Activated T-helper 9 cell treated with anti-CD3 and anti-CD28 coated beads, Interleukin-2, amount 50 U/mL, for 16 hours (primary cell): ENCODE measurements around the gene NHERF1.

Experiments used
- DNase-seq: peaks from one replicate; pipeline ENCODE4 v3.0.0-alpha.2; 2020; ENCODE audit warnings: low read depth

The NHERF1 gene

DNA sequence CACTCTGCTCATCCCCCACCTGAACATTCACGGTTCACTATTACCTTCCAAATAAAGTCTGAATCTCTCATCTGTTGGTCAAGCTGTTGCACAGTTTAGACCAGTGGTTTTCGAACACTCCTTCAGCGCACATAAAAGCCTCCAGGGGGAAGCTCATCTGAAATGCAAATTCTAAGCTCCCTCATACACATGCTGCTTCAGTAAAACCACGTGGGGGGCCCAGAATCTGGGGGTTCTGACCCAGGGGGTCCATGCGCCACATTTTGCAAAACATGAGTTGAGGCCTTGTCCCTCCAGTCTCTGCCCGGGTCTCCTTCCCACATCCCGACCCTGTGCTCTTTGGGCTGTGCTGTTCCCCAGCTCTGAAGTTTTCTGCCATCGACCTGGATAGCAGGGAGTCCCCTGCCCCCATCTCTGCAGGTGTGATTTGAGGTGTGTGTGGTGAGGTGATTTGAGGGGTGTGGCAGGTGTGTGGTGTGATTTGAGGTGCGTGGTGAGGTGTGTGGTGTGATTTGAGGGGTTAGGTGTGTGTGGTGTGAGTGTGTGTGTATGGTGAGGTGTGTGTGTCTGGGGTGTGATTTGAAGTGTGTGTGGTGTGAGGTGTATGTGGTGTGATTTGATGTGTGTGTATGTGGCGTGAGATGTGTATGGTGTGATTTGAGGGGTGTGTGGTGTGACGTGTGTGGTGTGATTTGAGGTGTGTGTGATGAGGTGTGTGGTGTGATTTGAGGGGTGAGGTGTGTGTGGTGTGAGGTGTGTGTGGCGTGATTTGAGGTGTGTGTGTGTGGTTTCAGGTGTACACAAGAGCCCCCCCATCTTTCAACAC, 16.2 kb upstream of the NHERF1 start:
- no peak for DNase-seq

GRCh38 chr17:74733365-74734122, 14.9 kb upstream of the NHERF1 start:
- DNase-seq = no peak

GRCh38 chr17:74734256-74734655, 14.2 kb upstream of the NHERF1 start:
- no peak for DNase-seq

GRCh38 chr17:74736513-74737298, 11.7 kb upstream of the NHERF1 start, which contains the start of gene RAB37:
TSS of gene RAB37 (plus strand) at chr17:74737256. CDS start at chr17:74737273, 17 bp downstream.
- peak; percentile 36 for DNase-seq

GRCh38 chr17:74737299-74738050, 11.0 kb upstream of the NHERF1 start:
- no peak for DNase-seq

DNA sequence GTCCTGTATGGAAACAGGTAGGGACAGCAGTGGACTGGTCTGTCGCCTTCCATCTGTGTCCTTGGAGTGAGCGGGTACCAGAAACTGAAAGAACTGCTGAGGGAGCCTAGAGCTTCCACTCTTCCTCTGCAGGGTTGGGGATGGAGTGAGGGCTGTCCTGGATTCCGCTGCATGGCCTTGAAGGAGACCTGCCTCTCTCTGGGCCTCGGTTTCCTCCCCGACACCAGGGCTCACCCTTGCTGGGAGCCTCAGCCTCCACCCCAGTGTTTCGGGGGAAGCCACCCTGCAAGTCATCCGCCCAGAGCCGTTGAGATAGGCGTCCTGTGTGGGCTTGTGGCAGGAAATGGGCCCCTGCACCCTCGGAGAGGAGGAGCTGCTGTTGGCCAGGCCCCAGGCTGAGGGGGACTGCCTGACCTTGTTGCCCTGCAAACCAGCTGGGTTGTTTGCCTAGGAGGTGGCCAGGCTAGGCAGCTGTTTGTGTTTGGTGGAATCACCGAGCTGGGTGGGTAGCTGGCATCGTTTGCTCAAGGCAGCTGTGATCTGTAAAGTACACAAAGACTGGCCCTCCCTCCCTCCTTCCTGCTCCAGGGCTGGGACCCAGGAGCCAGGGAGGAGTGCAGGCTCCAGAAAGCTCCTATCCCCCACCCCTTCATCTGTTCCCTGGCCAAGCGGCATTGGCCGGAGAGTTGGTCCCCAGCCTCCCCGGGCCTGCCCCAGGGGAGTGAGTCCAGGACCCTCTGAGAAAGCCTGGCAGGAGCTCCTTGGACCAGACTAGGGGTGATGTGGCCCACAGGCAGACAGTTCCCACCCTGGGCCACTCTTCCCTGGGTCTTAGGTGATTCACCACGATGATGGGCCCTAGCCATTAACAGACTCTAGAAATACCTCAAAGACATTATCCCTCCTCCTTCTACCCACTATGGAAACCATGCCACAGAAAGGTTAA, 10.1 kb upstream of the NHERF1 start:
- peak; percentile 53 for DNase-seq

DNA sequence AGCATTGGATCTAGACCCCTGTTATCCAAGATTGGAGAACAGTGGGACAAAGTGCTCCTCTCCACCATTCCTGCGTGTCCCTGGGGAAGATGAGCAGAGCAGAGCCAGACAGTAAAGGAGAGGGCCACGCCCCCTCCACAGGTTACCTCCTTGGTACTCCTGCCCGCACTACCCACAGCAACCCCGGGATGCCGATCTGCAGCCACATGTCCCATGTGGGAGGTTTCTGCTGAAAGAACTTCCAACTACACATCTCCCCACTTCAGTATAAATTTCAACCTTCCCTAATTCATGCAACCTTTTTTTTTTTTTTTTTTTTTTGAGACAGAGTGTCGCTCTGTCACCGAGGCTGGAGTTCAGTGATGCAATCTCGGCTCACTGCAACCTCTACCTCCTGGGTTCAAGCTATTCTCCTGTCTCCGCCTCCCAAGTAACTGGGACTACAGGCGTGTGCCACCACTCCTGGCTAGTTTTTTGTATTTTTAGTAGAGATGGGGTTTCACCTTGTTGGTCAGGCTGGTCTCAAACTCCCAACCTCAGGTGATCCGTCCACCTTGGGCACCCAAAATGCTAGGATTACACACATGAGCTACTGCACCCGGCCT, 9.1 kb upstream of the NHERF1 start:
- DNase-seq = no peak

- DNase-seq = no peak
Observed at GRCh38 chr17:74740173-74740572, 8.3 kb upstream of the NHERF1 start.

DNA sequence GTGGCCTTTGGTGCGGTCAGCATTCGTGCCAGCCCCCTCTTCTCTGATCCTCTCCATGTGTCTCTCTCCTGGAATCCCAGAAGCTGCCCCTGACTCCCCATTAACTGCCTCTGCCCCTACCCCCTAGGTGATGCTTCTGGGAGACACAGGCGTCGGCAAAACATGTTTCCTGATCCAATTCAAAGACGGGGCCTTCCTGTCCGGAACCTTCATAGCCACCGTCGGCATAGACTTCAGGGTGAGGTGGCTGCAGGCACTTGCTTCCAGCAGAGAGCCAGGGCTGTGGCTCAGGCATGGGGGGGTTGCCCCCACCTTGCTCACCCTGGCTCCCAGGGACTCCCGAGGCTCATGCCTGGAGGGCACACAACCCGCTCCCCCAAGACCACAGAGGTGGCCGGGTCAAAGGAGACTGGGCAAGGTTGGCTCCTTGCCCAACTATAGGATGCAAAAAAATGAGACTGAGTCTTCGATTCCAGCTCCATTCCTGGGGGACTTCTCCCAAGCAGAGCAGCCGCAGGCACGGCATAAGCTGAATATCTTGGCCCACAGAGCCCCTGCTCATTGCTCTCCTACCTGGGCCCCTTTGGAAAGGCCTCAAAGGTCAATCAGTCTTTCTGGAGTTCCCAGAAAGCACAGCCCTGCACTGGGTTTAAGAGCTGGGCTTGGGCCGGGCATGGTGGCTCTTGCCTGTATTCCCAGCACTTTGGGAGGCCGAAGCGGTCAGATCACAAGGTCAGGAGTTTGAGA, 7.6 kb upstream of the NHERF1 start:
- DNase-seq = no peak

DNA sequence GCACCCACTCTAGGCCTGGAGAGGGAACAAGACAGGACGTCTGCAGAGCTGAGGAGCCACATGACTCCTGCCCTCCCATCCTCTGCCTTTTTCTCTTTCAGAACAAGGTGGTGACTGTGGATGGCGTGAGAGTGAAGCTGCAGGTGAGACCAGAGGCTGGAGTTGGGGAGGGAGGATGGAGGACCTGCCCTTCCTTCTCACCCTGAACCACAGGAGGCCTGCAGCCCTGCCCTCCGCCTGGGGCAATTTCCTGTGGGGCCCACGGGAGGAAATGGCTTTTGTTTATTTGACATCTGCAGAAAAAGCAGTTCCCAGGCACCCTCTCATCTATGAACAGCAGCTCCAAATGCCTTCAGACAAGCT, 6.3 kb upstream of the NHERF1 start:
- DNase-seq = no peak

- no peak for DNase-seq
Observed at GRCh38 chr17:74742978-74743545, 5.4 kb upstream of the NHERF1 start.

DNA sequence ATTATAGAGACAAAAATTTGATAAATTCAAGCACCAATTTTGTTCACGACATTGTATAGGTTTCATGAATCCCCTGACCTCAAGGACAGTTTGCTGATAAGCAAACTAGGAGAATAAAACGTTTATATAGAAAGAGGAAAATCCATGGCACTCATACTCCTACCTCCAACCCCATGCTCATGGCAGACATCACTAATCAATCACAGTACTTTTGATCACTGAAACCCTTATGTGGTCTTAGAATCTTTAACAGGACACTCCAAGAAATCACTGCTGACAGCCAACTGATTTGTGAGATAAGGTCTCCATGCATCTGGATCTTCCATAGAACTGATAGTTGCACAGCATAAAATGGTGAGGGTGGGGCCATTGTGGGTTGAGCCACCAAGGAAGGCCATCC, 4.7 kb upstream of the NHERF1 start:
- no peak for DNase-seq

GRCh38 chr17:74744349-74744713, 4.1 kb upstream of the NHERF1 start:
- no peak for DNase-seq

DNA sequence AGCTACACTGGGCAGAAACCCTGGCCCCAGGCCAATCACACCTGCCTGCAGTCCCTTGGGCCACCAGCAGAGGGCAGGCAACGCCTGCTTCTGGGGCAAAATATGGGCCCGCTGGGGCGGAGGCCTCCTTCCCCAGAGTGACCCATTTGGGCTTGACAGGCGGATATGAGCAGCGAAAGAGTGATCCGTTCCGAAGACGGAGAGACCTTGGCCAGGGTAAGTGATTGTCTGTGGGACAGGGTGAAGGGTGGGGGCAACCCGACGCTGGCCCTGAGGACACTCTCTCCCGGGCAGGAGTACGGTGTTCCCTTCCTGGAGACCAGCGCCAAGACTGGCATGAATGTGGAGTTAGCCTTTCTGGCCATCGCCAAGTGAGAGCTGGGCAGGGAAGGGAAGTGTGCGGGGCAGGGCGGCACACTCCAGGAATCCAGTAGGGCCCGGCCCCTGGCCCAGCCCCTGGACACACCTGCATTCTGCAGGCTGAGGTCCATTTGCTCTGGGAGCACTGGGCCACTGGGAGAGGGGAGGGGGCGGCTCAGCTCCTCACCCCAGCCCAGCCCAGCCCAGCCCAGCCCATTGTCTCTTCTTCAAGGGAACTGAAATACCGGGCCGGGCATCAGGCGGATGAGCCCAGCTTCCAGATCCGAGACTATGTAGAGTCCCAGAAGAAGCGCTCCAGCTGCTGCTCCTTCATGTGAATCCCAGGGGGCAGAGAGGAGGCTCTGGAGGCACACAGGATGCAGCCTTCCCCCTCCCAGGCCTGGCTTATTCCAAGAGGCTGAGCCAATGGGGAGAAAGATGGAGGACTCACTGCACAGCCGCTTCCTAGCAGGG, 3.5 kb upstream of the NHERF1 start:
- peak; percentile 82 for DNase-seq

GRCh38 chr17:74745548-74746177, 2.8 kb upstream of the NHERF1 start:
- DNase-seq = no peak

GRCh38 chr17:74746376-74746775, 2.1 kb upstream of the NHERF1 start:
- DNase-seq = no peak

DNA sequence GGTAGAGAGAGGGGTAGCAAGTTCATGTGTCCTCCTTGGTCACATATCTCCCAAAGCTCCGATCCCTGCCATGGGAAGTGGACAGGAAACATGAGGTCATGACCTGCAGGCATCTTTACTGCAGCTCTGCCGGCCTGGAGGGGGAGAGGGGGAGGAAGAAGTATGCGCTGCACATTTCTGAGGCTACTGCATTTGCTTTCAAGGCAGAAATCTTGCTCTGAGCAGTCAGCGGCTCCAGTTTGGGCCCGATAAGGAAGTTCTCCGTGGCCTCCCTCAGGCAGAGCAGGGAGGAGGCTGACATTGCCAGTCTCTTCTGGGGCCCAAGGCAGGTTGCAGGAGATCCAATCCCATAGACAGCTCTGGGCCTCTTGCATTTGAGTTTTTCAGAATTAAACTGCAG, 1.5 kb upstream of the NHERF1 start:
- DNase-seq = no peak

DNA sequence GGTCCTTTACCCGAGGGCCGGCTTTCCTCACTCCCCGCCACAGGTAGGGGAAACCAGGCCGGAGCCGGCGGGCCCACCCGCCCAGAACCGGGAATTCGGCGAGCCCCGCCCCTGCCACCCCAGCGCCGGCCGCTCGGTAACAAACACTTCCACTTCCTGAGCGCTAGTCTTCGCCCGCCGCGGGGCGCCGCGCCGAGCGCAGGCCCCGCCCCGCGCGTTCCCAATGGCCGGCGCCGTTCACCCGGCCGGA, 224 bp upstream of the NHERF1 start:
- DNase-seq = no peak
